OCI-LY7 (cell line): ENCODE results near the gene CHST5.

ENCODE experiments used
- EZH2phosphoT487 ChIP-seq: fragments of 200-600 bp; sonication (generic); IDR thresholded peaks from 2 replicates; pipeline ENCODE4 v1.6.1; 2018; ENCODE audit warnings: low read depth, borderline replicate concordance, mild to moderate bottlenecking, mixed run types, antibody characterized with exemption, low read length, moderate library complexity, mixed read lengths
- TF ChIP-seq, protein P1 (sequence below): fragments of 200-600 bp; sonication (generic); conservative IDR thresholded peaks from 2 replicates; pipeline ENCODE4 v1.5.1; 2014; ENCODE audit warnings: mild to moderate bottlenecking, antibody characterized with exemption, low read length, moderate library complexity, mixed read lengths

DNA sequence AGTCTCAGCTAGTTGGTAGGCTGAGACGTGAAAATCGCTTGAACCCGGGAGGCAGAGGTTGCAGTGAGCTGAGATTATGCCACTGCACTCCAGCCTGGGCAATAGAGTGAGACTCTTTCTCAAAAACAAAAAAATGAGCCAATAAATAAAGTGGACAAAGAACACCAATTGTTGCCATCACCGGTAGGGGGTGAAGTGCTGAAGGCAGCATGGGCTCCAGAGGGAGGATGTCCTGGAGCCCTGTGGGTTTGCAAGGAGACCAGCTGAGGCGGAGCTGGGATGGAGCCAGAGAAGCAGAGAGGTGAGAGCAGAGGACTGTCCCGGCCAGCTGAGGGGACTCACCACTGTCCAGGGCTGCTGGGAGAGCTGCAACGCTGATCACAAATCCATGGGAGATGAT is 54.4 kb downstream of the CHST5 start:
- TF ChIP-seq, protein P1, sequence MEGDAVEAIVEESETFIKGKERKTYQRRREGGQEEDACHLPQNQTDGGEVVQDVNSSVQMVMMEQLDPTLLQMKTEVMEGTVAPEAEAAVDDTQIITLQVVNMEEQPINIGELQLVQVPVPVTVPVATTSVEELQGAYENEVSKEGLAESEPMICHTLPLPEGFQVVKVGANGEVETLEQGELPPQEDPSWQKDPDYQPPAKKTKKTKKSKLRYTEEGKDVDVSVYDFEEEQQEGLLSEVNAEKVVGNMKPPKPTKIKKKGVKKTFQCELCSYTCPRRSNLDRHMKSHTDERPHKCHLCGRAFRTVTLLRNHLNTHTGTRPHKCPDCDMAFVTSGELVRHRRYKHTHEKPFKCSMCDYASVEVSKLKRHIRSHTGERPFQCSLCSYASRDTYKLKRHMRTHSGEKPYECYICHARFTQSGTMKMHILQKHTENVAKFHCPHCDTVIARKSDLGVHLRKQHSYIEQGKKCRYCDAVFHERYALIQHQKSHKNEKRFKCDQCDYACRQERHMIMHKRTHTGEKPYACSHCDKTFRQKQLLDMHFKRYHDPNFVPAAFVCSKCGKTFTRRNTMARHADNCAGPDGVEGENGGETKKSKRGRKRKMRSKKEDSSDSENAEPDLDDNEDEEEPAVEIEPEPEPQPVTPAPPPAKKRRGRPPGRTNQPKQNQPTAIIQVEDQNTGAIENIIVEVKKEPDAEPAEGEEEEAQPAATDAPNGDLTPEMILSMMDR, result no peak
- no peak for TF ChIP-seq EZH2phosphoT487
